Medulla oblongata (tissue), 1 donor: ENCODE measurements around the gene KLHL1.

ENCODE experiments used
- DNase-seq: peaks from one replicate; pipeline ENCODE4 v3.0.0-alpha.2; 2015; ENCODE audit errors: extremely low spot score

Gene KLHL1

GRCh38 chr13:70016116-70016515 is 92.1 kb downstream of the KLHL1 start:
- no peak for DNase-seq

- no peak for DNase-seq
Measured at GRCh38 chr13:70014337-70014736, 93.9 kb downstream of the KLHL1 start.

- DNase-seq = no peak
Measured at GRCh38 chr13:69999875-70000274, 108.4 kb downstream of the KLHL1 start.

GRCh38 chr13:69997061-69997460 is 111.2 kb downstream of the KLHL1 start:
- DNase-seq = no peak

- DNase-seq = no peak
Measured at GRCh38 chr13:69980799-69981198, 127.5 kb downstream of the KLHL1 start.

GRCh38 chr13:69975496-69975895 is 132.8 kb downstream of the KLHL1 start:
- DNase-seq = no peak

- no peak for DNase-seq
Measured at GRCh38 chr13:69970520-69970919, 137.7 kb downstream of the KLHL1 start.

GRCh38 chr13:69959046-69959445 is 149.2 kb downstream of the KLHL1 start:
- no peak for DNase-seq

- no peak for DNase-seq
Measured at GRCh38 chr13:69956839-69957238, 151.4 kb downstream of the KLHL1 start.

GRCh38 chr13:69956349-69956748 is 151.9 kb downstream of the KLHL1 start:
- DNase-seq = no peak

- no peak for DNase-seq
Measured at GRCh38 chr13:69955271-69955670, 153.0 kb downstream of the KLHL1 start.

GRCh38 chr13:69951412-69951811 is 156.8 kb downstream of the KLHL1 start:
- DNase-seq = no peak

GRCh38 chr13:69950160-69950559 is 158.1 kb downstream of the KLHL1 start:
- no peak for DNase-seq

GRCh38 chr13:69948016-69948415 is 160.2 kb downstream of the KLHL1 start:
- no peak for DNase-seq

- DNase-seq = no peak
Measured at GRCh38 chr13:69947582-69947981, 160.7 kb downstream of the KLHL1 start.

GRCh38 chr13:69946511-69946910 is 161.7 kb downstream of the KLHL1 start:
- DNase-seq = no peak

- DNase-seq = no peak
Measured at GRCh38 chr13:69935043-69935442, 173.2 kb downstream of the KLHL1 start.

- no peak for DNase-seq
Measured at GRCh38 chr13:69928262-69928661, 180.0 kb downstream of the KLHL1 start.

GRCh38 chr13:69921156-69921555 is 187.1 kb downstream of the KLHL1 start:
- no peak for DNase-seq

- DNase-seq = no peak
Measured at GRCh38 chr13:69912630-69913029, 195.6 kb downstream of the KLHL1 start.

GRCh38 chr13:69910800-69911199 is 197.5 kb downstream of the KLHL1 start:
- DNase-seq = no peak

- no peak for DNase-seq
Measured at GRCh38 chr13:69904784-69905183, 203.5 kb downstream of the KLHL1 start.

- no peak for DNase-seq
Measured at GRCh38 chr13:69903081-69903480, 205.2 kb downstream of the KLHL1 start.

- DNase-seq = no peak
Measured at GRCh38 chr13:69882451-69882850, 225.8 kb downstream of the KLHL1 start.

- no peak for DNase-seq
Measured at GRCh38 chr13:69879936-69880335, 228.3 kb downstream of the KLHL1 start.
